GM04503 (cell line): ENCODE measurements around the gene SCAMP3.
"Not testable (repeated sequence)": the region's sequence is repeated elsewhere in the genome, so short reads cannot be mapped to it uniquely, and the experiment has no call there.

ENCODE experiments used
- DNase-seq: peaks from one replicate; pipeline ENCODE4 v3.0.0-alpha.2; 2012; ENCODE audit warnings: low read depth

The SCAMP3 gene

GRCh38 chr1:155261852-155262673 is at the start of gene SCAMP3:
Gene SCAMP3, minus strand, starts transcription at chr1:155262360. Its CDS starts 209 bp downstream, at chr1:155262151.
- DNase-seq = peak; percentile 95

DNA sequence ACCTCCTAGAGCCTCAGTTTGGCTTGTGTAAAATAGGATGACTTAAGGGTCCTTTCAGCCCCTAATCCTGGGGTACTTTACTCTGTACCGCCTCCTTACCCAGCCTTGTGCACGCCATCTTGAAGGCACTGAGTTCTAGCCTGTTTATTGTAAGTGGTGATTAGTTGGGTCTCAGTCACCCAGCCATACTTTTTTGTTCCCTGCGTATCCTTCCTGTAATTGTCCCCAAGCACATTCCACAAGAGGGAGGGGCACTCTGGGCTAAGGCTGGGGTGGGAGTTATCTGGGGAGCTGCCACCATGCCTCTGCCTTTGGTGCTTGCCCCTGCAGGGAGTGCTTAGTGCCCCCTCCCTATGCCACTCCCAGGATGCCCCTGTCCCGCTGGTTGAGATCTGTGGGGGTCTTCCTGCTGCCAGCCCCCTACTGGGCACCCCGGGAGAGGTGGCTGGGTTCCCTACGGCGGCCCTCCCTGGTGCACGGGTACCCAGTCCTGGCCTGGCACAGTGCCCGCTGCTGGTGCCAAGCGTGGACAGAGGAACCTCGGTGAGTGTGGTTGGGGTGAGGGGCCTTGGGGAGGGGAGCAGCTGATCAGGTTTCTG is 47.4 kb upstream of the SCAMP3 start:
- DNase-seq = no peak

GRCh38 chr1:155308493-155309422 is 46.6 kb upstream of the SCAMP3 start, which contains the start of gene FDPS:
Gene FDPS, plus strand, starts transcription at chr1:155308866. Its CDS starts 924 bp downstream, at chr1:155309790.
- peak; percentile 93 for DNase-seq

GRCh38 chr1:155307247-155307740 is 45.1 kb upstream of the SCAMP3 start:
- no peak for DNase-seq

- no peak for DNase-seq
Measured at GRCh38 chr1:155305881-155306391, 43.8 kb upstream of the SCAMP3 start.

- no peak for DNase-seq
Measured at GRCh38 chr1:155304558-155305063, 42.5 kb upstream of the SCAMP3 start.

- DNase-seq = no peak
Measured at GRCh38 chr1:155301342-155301841, 39.2 kb upstream of the SCAMP3 start, which contains the start of gene PKLR. Gene PKLR, minus strand, starts transcription at chr1:155301438. Its CDS starts 43 bp downstream, at chr1:155301395.

DNA sequence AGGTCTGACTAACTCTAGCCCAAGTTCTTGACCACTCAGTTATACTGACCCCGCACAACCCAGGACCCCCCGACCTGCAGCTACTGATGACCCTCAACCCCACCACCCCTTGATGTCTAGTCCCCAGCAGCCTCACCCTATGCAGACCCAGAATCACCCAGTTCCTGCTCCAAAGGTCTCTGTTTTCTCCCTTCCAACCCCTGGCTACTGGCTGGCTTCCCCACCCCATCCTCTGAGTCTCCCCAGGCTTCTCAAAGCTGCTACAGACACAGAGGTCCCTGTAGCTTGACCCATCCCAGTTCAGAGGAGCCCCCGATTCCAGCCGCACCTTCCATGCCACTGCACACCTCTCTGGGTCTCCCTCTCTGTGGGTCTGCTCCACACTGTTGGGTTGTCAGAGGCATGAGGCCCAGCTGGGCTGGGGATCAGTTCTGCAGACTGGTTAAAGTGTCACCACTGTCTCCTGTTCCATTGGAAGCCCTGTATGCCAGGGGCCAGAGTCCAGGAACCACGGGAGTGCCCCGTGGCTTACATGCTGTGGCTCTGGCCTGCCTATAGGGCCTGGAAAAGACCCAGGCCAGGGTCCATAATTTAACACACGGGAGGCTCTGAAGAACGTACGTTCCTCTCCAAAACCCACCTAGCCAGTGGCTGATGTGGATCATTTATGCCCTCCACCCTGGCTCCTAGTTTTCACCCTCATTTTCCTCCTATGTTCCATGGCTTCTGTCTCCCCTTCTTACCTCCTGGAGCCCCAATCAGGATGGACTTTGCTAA is 38.6 kb upstream of the SCAMP3 start:
- no peak for DNase-seq

DNA sequence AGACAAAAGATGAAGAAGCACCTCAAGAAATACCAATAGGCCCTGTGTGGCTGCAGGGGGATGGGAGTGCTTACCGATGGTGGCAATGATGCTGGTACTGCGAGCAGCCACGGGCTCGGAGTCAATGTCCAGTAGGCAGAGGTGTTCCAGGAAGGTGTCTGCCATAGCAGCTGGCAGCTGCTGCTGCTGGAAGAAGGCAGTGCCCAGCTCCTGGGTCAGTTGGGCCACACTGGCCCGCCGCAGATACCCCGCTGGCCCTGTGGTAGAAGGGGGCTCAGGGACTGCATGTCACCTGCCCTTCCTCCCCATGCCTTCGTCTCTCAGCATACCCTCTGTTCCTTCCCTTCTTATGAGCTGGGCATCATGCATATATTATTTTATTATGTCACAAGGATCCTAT is 37.9 kb upstream of the SCAMP3 start:
- no peak for DNase-seq

- DNase-seq = no peak
Measured at GRCh38 chr1:155297384-155297783, 35.2 kb upstream of the SCAMP3 start.

DNA sequence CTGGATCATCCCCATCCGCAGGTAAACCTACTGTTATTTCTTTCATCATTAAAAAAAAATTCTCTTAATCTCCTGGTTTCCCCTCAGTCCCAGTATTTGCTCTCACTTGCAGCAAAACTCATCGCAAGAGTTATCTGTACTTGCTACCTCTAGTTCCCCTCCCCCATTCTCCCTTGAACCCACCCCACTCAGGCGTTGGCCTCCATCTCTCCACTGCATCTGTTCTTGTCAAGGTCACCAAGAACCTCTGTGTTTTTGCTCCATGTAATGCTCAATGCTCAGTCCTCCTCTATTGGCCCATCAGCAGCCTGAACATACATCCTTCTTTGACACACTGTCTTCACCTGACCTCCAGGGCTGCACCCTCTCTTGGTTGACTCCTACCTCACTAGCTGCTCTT is 34.5 kb upstream of the SCAMP3 start:
- no peak for DNase-seq

- DNase-seq = no peak
Measured at GRCh38 chr1:155295942-155296267, 33.7 kb upstream of the SCAMP3 start.

- no peak for DNase-seq
Measured at GRCh38 chr1:155295183-155295941, 33.2 kb upstream of the SCAMP3 start.

- no peak for DNase-seq
Measured at GRCh38 chr1:155294520-155295182, 32.5 kb upstream of the SCAMP3 start.

DNA sequence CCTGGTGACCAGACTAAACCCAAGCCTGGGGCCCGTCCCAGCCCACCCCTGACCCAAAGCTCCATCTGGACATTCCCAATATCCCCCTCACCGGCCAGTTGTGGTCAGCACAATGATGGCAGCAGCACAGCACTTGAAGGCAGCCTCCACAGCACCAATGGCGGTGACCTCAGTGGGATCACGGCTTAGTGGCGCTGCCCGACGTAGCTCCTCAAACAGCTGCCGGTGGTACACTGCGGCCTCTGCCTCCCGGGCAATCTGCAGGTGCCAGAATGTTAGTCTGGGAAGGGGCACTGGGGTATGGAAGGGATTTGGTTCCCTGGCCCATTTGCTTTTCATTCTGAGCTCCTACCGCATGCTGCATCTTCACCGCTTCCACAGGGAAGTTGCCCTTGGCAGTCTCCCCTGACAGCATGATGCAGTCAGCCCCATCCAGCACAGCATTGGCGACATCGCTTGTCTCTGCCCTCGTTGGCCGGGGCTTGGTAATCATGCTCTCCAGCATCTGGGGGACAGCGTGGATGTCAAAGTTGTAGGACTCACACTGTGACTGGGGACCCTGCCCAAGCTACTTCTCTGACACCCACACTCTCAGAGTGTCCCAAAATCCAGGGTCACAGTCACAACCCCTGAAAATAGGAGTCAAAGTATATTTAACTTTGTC is 31.1 kb upstream of the SCAMP3 start:
- no peak for DNase-seq

DNA sequence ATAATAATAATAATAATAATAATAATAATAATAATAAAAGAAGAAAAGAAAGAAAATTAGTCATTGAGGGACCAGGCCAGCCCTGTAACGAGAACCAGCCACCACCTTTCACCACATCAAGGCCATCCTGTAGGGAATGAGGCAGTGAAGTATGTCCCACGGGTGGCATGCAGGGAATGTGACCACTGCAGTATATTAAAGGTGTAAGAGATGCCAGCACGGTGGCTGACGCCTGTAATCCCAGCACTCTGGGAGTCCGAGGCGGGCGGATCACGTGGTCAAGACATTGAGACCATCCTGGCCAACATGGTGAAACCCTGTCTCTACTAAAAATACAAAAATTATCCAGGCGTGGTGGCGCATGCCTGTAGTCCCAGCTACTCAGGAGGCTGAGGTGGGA is 28.8 kb upstream of the SCAMP3 start:
- DNase-seq = not testable (repeated sequence)

DNA sequence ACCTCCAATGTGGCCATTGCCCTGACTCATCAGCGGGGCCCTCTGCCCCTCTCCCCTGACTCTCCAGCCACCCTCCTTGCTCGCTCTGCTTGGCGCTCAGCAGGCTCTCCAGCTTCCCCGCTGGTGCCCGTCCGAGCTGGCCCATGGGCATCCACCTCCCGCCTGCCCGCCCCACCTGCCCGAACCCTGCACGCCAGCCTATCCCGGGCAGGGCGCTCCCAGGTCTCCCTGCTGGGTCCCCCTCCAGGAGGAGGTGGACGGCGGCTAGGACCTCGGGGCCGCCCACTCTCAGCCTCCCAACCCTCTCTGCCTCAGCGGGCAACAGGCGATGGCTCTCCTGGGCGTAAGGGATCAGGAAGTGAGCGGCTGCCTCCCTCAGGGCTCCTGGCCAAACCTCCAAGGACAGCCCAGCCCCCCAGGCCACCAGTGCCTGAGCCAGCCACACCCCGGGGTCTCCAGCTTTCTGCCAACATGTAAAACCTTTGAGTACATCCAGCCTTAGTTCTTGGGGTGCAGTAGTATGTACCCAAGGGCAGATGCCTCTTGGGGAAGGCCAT is 25.9 kb upstream of the SCAMP3 start:
- DNase-seq = no peak

DNA sequence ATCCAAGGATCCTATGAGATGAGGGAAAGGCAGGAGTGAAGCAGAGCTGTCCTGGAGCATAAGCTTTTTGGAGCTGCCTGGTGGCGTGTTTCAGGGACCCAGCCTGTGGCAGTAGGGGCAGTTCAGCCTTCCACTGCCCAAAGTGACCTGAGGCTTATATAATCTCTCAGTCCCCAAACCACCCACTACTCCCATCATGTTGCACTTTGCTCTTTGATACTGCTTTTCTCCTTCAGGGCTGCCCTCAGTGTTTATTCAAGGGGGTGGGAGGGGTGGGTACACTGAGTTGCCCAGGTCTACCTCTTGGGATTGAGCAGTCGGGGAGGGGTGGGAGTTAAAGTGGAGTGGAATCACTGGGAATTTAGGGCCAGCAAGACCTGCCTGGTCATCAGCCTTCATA is 24.4 kb upstream of the SCAMP3 start:
- DNase-seq = no peak

DNA sequence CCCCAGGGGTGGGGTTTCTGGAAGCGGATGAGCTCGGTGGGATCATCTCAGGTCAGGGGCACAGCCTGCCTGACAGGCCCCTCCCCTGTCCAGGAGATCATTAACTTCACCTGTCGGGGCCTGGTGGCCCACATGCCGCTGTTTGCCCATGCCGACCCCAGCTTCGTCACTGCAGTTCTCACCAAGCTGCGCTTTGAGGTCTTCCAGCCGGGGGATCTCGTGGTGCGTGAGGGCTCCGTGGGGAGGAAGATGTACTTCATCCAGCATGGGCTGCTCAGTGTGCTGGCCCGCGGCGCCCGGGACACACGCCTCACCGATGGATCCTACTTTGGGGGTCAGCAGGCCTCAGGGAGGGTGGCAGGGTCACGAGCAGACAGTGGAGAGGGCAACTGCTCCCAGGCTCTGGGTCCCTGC is 23.5 kb upstream of the SCAMP3 start:
- no peak for DNase-seq
